Neural progenitor cell (in vitro differentiated cells): Measurements from ENCODE around the gene GDF9. TPM values are rescaled to one million over a fixed set of nuclear protein-coding genes. Genes with fewer than 3 reads are reported as not detected.

ENCODE experiments used
- DNase-seq: peaks from one replicate; pipeline ENCODE4 v3.0.0-alpha.2; 2016; ENCODE audit warnings: low spot score
- H2AFZ ChIP-seq: fragments of 200-600 bp; sonication (generic); replicated peaks from 2 replicates; pipeline ENCODE4 v1.6.1; 2016; ENCODE audit warnings: antibody characterized with exemption
- H3F3A ChIP-seq: fragments of 200-600 bp; sonication (generic); 2 replicates; pipeline ENCODE4 v1.6.1; 2016; ENCODE audit warnings: antibody characterized with exemption, low read depth
- H3K27ac ChIP-seq: fragments of 200-600 bp; sonication (generic); 2 replicates; pipeline ENCODE4 v1.5.1; 2016; ENCODE audit warnings: mild to moderate bottlenecking
- H3K27me3 ChIP-seq: fragments of 200-600 bp; sonication (generic); 2 replicates; pipeline ENCODE4 v1.6.1; 2016; ENCODE audit warnings: mild to moderate bottlenecking, moderate library complexity
- H3K36me3 ChIP-seq: fragments of 200-600 bp; sonication (generic); 2 replicates; pipeline ENCODE4 v1.5.1; 2016
- H3K4me1 ChIP-seq: fragments of 200-600 bp; sonication (generic); 2 replicates; pipeline ENCODE4 v1.6.1; 2016; ENCODE audit warnings: mixed run types
- H3K4me2 ChIP-seq: fragments of 200-600 bp; sonication (generic); 2 replicates; pipeline ENCODE4 v1.6.1; 2016
- H3K4me3 ChIP-seq: fragments of 200-600 bp; sonication (generic); 2 replicates; pipeline ENCODE4 v1.5.1; 2016
- H3K79me2 ChIP-seq: fragments of 200-600 bp; sonication (generic); 2 replicates; pipeline ENCODE4 v1.6.1; 2016; ENCODE audit warnings: low read depth
- H3K9ac ChIP-seq: fragments of 200-600 bp; sonication (generic); 2 replicates; pipeline ENCODE4 v1.6.1; 2016
- H3K9me3 ChIP-seq: fragments of 200-600 bp; sonication (generic); 2 replicates; pipeline ENCODE4 v1.5.1; 2016; ENCODE audit warnings: low read depth
- H4K20me1 ChIP-seq: fragments of 200-600 bp; sonication (generic); 2 replicates; pipeline ENCODE4 v1.6.1; 2016; ENCODE audit warnings: low read depth
- H3K27ac Mint-ChIP-seq: 3 replicates; pipeline ENCODE4 v1.8.0; 2021; ENCODE audit warnings: mixed read lengths
- H3K27me3 Mint-ChIP-seq: 2 replicates; pipeline ENCODE4 v1.8.0; 2022; ENCODE audit warnings: low read depth, mild to moderate bottlenecking, inconsistent platforms, moderate library complexity, mixed read lengths; ENCODE audit not compliant: insufficient read depth
- H3K36me3 Mint-ChIP-seq: 3 replicates; pipeline ENCODE4 v1.8.0; 2021; ENCODE audit warnings: mixed read lengths
- H3K4me1 Mint-ChIP-seq: 3 replicates; pipeline ENCODE4 v1.8.0; 2021; ENCODE audit warnings: mixed read lengths
- H3K4me3 Mint-ChIP-seq: 3 replicates; pipeline ENCODE4 v1.8.0; 2021; ENCODE audit warnings: mild to moderate bottlenecking, moderate library complexity, mixed read lengths
- H3K9me3 Mint-ChIP-seq: 3 replicates; pipeline ENCODE4 v1.8.0; 2020; ENCODE audit warnings: mixed read lengths
- CTCF ChIP-seq: fragments of 200-600 bp; sonication (generic); IDR thresholded peaks from 2 replicates; pipeline ENCODE4 v1.5.1; 2017; ENCODE audit warnings: antibody characterized with exemption, mild to moderate bottlenecking
- EZH2 ChIP-seq: fragments of 200-600 bp; sonication (generic); IDR thresholded peaks from 2 replicates; pipeline ENCODE4 v1.6.1; 2017; ENCODE audit warnings: antibody characterized with exemption, mild to moderate bottlenecking, moderate library complexity
- EZH2phosphoT487 ChIP-seq: fragments of 200-600 bp; sonication (generic); IDR thresholded peaks from 2 replicates; pipeline ENCODE4 v1.6.1; 2017; ENCODE audit warnings: antibody characterized with exemption
- total RNA-seq: library from RNA; depleted of rRNA; stranded (reverse); fragments of >200 nt; gene quantifications from 2 replicates; pipeline ENCODE4 v1.2.3, GENCODE V29; 2015; ENCODE audit warnings: low replicate concordance

GDF9 gene
- total RNA-seq, 1 donor from 2014 or later, result 0.82 TPM

DNA sequence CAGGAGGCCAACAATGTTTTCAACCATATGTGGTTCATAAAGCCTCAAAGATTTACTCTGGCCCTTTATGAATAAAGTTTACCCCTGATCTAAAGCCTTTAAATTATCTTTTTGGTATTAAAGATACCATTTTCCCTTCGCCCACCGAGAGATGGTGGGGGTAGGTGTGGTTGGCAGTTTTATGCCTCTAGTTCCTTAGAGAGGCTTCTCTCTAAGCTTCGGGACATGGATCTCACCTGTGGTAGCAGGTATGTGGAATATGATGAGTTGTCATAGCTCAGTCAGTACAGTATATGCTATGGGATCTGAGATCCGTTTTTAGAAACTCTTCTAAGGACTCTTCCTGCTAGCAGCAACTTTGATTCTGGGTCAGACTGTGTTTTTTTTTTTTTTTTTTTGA is 2.5 kb upstream of the GDF9 start:
- no peaks in the 10 kb centered on the region for H3K36me3 ChIP-seq
- H3K4me3 Mint-ChIP-seq, result peak overlapping the region; percentile 100
- H3K4me2 ChIP-seq, result no peak overlapping the region
- no peak overlapping the region for H3K4me3 ChIP-seq
- H4K20me1 ChIP-seq, result peaks cover 13% of the 10 kb centered on the region
- no peaks in the 10 kb centered on the region for H3K27me3 ChIP-seq
- no peak for DNase-seq
- H3K27ac ChIP-seq, result no peak overlapping the region
- no peaks in the 10 kb centered on the region for H3K9me3 Mint-ChIP-seq
- H3K9me3 ChIP-seq, result no peaks in the 10 kb centered on the region
- H3K27me3 Mint-ChIP-seq, result peaks cover 3% of the 10 kb centered on the region
- H3K9ac ChIP-seq, result no peak overlapping the region
- no peak overlapping the region for H3K27ac Mint-ChIP-seq
- H3K36me3 Mint-ChIP-seq, result peaks cover 12% of the 10 kb centered on the region
- peaks cover 19% of the 10 kb centered on the region for H3K79me2 ChIP-seq
- peaks cover 36% of the 10 kb centered on the region for H3F3A ChIP-seq
- H3K4me1 ChIP-seq, result peaks cover 11% of the 10 kb centered on the region
- peaks cover 22% of the 10 kb centered on the region for H3K4me1 Mint-ChIP-seq
- no peak overlapping the region for H2AFZ ChIP-seq
- no peak for TF ChIP-seq EZH2
- no peak for TF ChIP-seq CTCF
- TF ChIP-seq EZH2phosphoT487, result no peak

- H3K27ac Mint-ChIP-seq, result peak overlapping the region; percentile 83
- H3K79me2 ChIP-seq, result peaks cover 19% of the 10 kb centered on the region
- H3K27ac ChIP-seq, result peak overlapping the region; percentile 48
- H3F3A ChIP-seq, result peaks cover 28% of the 10 kb centered on the region
- H3K9ac ChIP-seq, result peak overlapping the region; percentile 80
- H3K27me3 Mint-ChIP-seq, result peaks cover 3% of the 10 kb centered on the region
- H3K4me3 ChIP-seq, result peak overlapping the region; percentile 75
- peaks cover 11% of the 10 kb centered on the region for H3K4me1 ChIP-seq
- H3K36me3 ChIP-seq, result no peaks in the 10 kb centered on the region
- H3K4me2 ChIP-seq, result peak overlapping the region; percentile 81
- H3K27me3 ChIP-seq, result no peaks in the 10 kb centered on the region
- no peak overlapping the region for H2AFZ ChIP-seq
- no peak for TF ChIP-seq CTCF
- TF ChIP-seq EZH2, result no peak
- TF ChIP-seq EZH2phosphoT487, result no peak
- no peaks in the 10 kb centered on the region for H3K9me3 ChIP-seq
- H4K20me1 ChIP-seq, result peaks cover 13% of the 10 kb centered on the region
- peaks cover 10% of the 10 kb centered on the region for H3K36me3 Mint-ChIP-seq
- peaks cover 22% of the 10 kb centered on the region for H3K4me1 Mint-ChIP-seq
- no peaks in the 10 kb centered on the region for H3K9me3 Mint-ChIP-seq
- H3K4me3 Mint-ChIP-seq, result peak overlapping the region; percentile 100
- no peak for DNase-seq
Measured at GRCh38 chr5:132867046-132867451, 780 bp upstream of the GDF9 start.

- Mint-ChIP-seq H3K9me3 (no peaks in the 10 kb centered on the region), H3K27me3 (peaks cover 3% of the 10 kb centered on the region), H3K36me3 (peaks cover 10% of the 10 kb centered on the region), H3K27ac (peak overlapping the region; percentile 99), H3K4me1 (peaks cover 22% of the 10 kb centered on the region), H3K4me3 (peak overlapping the region; percentile 100)
- H4K20me1 ChIP-seq, result peaks cover 13% of the 10 kb centered on the region
- H3K9me3 ChIP-seq, result no peaks in the 10 kb centered on the region
- H3K4me1 ChIP-seq, result peaks cover 11% of the 10 kb centered on the region
- no peaks in the 10 kb centered on the region for H3K27me3 ChIP-seq
- peak overlapping the region; percentile 64 for H2AFZ ChIP-seq
- peak overlapping the region; percentile 75 for H3K4me2 ChIP-seq
- peak overlapping the region; percentile 75 for H3K4me3 ChIP-seq
- H3K79me2 ChIP-seq, result peaks cover 19% of the 10 kb centered on the region
- DNase-seq, result no peak
- peaks cover 21% of the 10 kb centered on the region for H3F3A ChIP-seq
- H3K9ac ChIP-seq, result no peak overlapping the region
- no peaks in the 10 kb centered on the region for H3K36me3 ChIP-seq
- TF ChIP-seq EZH2phosphoT487 (no peak), CTCF (no peak), EZH2 (no peak)
- peak overlapping the region; percentile 80 for H3K27ac ChIP-seq
Measured at GRCh38 chr5:132865668-132866341, 464 bp downstream of the GDF9 start.
